ENCODE measurements around the gene PPARA. TPM values are rescaled to one million over a fixed set of nuclear protein-coding genes. Genes with fewer than 3 reads are reported as not detected.
"Not testable (repeated sequence)": the region's sequence is repeated elsewhere in the genome, so short reads cannot be mapped to it uniquely, and the experiment has no call there.

PPARA gene
- total RNA-seq, 1 donor from 2014 or later, result 8.4 TPM

DNA sequence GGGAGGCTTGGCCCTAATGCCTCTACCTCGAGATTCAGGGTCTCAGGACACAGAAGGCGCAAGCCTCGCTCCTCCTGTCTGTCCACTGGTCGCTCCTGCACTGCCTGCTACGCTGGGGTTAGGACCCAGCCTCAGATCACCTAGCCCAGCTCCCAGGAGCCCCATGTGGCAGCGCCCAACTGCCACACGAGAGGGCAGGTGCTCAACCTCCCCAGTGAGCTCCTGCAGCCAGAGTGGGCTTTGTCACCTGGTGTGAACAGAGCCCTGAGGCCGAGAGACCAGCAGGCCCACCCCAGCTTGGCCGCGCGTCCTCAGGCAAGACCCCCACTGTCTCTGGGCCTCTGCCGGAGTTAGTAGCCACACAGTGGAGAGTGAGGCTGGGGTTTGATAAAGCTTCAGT is 21.7 kb upstream of the PPARA start:
- Histone ChIP-seq H3K27ac (ENCODE audit: low read depth, low read length) (no peak overlapping the region), H3K9me3 (ENCODE audit: insufficient read depth, low read depth, low read length) (no peaks in the 10 kb centered on the region), H4K20me1 (ENCODE audit: insufficient read depth, low read length) (no peaks in the 10 kb centered on the region), H3K9ac (ENCODE audit: low read length) (no peak overlapping the region), H2AFZ (ENCODE audit: low read depth, low read length) (no peak overlapping the region), H3K79me2 (ENCODE audit: insufficient read depth, low read length) (no peaks in the 10 kb centered on the region), H3K4me1 (ENCODE audit: insufficient read depth, low read length) (no peaks in the 10 kb centered on the region), H3K4me3 (ENCODE audit: insufficient read depth, low read depth, low read length) (no peak overlapping the region), H3K27me3 (ENCODE audit: insufficient read depth, low read length) (no peaks in the 10 kb centered on the region), H3K4me2 (ENCODE audit: low read length) (no peak overlapping the region), H3K36me3 (ENCODE audit: insufficient read depth, low read length) (no peaks in the 10 kb centered on the region)
- no peak overlapping the region for H3K27ac Mint-ChIP-seq (ENCODE audit: unreplicated experiment)
- H3K9me3 Mint-ChIP-seq (ENCODE audit: unreplicated experiment), result no peaks in the 10 kb centered on the region
- H3K27me3 Mint-ChIP-seq (ENCODE audit: low read depth, unreplicated experiment), result peaks cover 14% of the 10 kb centered on the region
- FAIRE-seq, result no peak
- TF ChIP-seq CTCF (IDR thresholded peaks at IDR 0.05; ENCODE audit: insufficient read depth, low read depth, low read length) (no peak), EZH2 (IDR thresholded peaks at IDR 0.05; ENCODE audit: insufficient read depth, low read length) (no peak)
- no peaks in the 10 kb centered on the region for H3K36me3 Mint-ChIP-seq (ENCODE audit: low read depth, unreplicated experiment)
- peaks cover 4% of the 10 kb centered on the region for H3K4me1 Mint-ChIP-seq (ENCODE audit: low read depth, unreplicated experiment)
- H3K4me3 Mint-ChIP-seq (ENCODE audit: unreplicated experiment), result no peak overlapping the region
- no peak for DNase-seq (ENCODE audit: low read depth)

DNA sequence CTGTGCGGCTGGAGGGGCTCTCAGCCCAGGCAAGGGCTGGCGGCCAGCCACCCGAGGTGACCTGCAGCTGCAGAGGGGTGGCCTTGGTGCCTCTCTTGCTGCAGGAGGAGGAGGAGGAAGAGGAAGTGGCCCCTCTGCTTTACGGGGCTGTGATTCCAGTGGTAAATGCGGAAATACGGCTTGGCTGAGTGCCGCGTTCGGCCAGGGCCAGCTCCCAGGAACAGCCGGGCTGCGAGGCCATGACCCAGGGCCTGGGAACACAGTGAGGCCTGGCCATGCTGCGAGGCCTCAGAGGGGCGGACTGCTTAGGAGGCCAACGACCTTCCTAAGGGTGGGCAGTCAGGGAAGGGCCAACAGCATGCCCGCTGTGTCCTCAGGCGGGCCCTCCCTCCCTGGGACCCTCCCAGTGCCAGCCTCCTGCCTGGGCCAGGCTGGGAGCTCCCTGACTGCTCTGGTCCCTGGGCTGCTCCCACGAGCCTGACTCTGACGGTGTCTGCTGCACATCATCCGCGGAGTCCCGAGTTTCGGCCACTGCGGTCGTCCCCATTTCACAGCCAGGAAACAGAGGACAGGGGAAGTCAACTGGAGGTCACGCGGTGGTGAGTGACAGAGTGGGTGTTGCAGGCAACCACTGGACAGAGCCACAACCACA is 20.8 kb upstream of the PPARA start:
- Mint-ChIP-seq H3K4me1 (ENCODE audit: low read depth, unreplicated experiment) (peaks cover 4% of the 10 kb centered on the region), H3K27me3 (ENCODE audit: low read depth, unreplicated experiment) (peaks cover 16% of the 10 kb centered on the region), H3K27ac (ENCODE audit: unreplicated experiment) (no peak overlapping the region), H3K36me3 (ENCODE audit: low read depth, unreplicated experiment) (no peaks in the 10 kb centered on the region), H3K9me3 (ENCODE audit: unreplicated experiment) (no peaks in the 10 kb centered on the region), H3K4me3 (ENCODE audit: unreplicated experiment) (no peak overlapping the region)
- Histone ChIP-seq H3K4me2 (ENCODE audit: low read length) (no peak overlapping the region), H4K20me1 (ENCODE audit: insufficient read depth, low read length) (no peaks in the 10 kb centered on the region), H3K36me3 (ENCODE audit: insufficient read depth, low read length) (no peaks in the 10 kb centered on the region), H3K27ac (ENCODE audit: low read depth, low read length) (no peak overlapping the region), H3K9ac (ENCODE audit: low read length) (no peak overlapping the region), H3K4me1 (ENCODE audit: insufficient read depth, low read length) (no peaks in the 10 kb centered on the region), H2AFZ (ENCODE audit: low read depth, low read length) (no peak overlapping the region), H3K9me3 (ENCODE audit: insufficient read depth, low read depth, low read length) (no peaks in the 10 kb centered on the region), H3K4me3 (ENCODE audit: insufficient read depth, low read depth, low read length) (no peak overlapping the region), H3K27me3 (ENCODE audit: insufficient read depth, low read length) (no peaks in the 10 kb centered on the region), H3K79me2 (ENCODE audit: insufficient read depth, low read length) (no peaks in the 10 kb centered on the region)
- TF ChIP-seq CTCF (IDR thresholded peaks at IDR 0.05; ENCODE audit: insufficient read depth, low read depth, low read length) (no peak), EZH2 (IDR thresholded peaks at IDR 0.05; ENCODE audit: insufficient read depth, low read length) (no peak)
- DNase-seq (ENCODE audit: low read depth), result no peak
- no peak for FAIRE-seq

GRCh38 chr22:46131151-46131587 is 19.2 kb upstream of the PPARA start:
- H3K4me3 Mint-ChIP-seq (ENCODE audit: unreplicated experiment), result no peak overlapping the region
- H3K9me3 Mint-ChIP-seq (ENCODE audit: unreplicated experiment), result no peaks in the 10 kb centered on the region
- H3K79me2 ChIP-seq (ENCODE audit: insufficient read depth, low read length), result no peaks in the 10 kb centered on the region
- no peaks in the 10 kb centered on the region for H3K9me3 ChIP-seq (ENCODE audit: insufficient read depth, low read depth, low read length)
- H4K20me1 ChIP-seq (ENCODE audit: insufficient read depth, low read length), result no peaks in the 10 kb centered on the region
- no peak for TF ChIP-seq EZH2 (IDR thresholded peaks at IDR 0.05; ENCODE audit: insufficient read depth, low read length)
- TF ChIP-seq CTCF (IDR thresholded peaks at IDR 0.05; ENCODE audit: insufficient read depth, low read depth, low read length), result peak; percentile 18
- H3K4me3 ChIP-seq (ENCODE audit: insufficient read depth, low read depth, low read length), result no peak overlapping the region
- no peaks in the 10 kb centered on the region for H3K27me3 ChIP-seq (ENCODE audit: insufficient read depth, low read length)
- no peaks in the 10 kb centered on the region for H3K4me1 Mint-ChIP-seq (ENCODE audit: low read depth, unreplicated experiment)
- no peak overlapping the region for H3K4me2 ChIP-seq (ENCODE audit: low read length)
- FAIRE-seq (no peak), DNase-seq (ENCODE audit: low read depth) (no peak)
- H3K36me3 ChIP-seq (ENCODE audit: insufficient read depth, low read length), result no peaks in the 10 kb centered on the region
- no peaks in the 10 kb centered on the region for H3K36me3 Mint-ChIP-seq (ENCODE audit: low read depth, unreplicated experiment)
- no peak overlapping the region for H2AFZ ChIP-seq (ENCODE audit: low read depth, low read length)
- H3K27ac ChIP-seq (ENCODE audit: low read depth, low read length), result no peak overlapping the region
- H3K9ac ChIP-seq (ENCODE audit: low read length), result no peak overlapping the region
- peaks cover 15% of the 10 kb centered on the region for H3K27me3 Mint-ChIP-seq (ENCODE audit: low read depth, unreplicated experiment)
- no peaks in the 10 kb centered on the region for H3K4me1 ChIP-seq (ENCODE audit: insufficient read depth, low read length)
- no peak overlapping the region for H3K27ac Mint-ChIP-seq (ENCODE audit: unreplicated experiment)

- not testable (repeated sequence) for H3K36me3 ChIP-seq (ENCODE audit: insufficient read depth, low read length); DNase-seq (ENCODE audit: low read depth); H3K27ac ChIP-seq (ENCODE audit: low read depth, low read length); H3K79me2 ChIP-seq (ENCODE audit: insufficient read depth, low read length); H3K27ac Mint-ChIP-seq (ENCODE audit: unreplicated experiment); H3K4me1 Mint-ChIP-seq (ENCODE audit: low read depth, unreplicated experiment); H3K9me3 Mint-ChIP-seq (ENCODE audit: unreplicated experiment); H3K4me1 ChIP-seq (ENCODE audit: insufficient read depth, low read length); H3K9ac ChIP-seq (ENCODE audit: low read length); H4K20me1 ChIP-seq (ENCODE audit: insufficient read depth, low read length); H3K27me3 ChIP-seq (ENCODE audit: insufficient read depth, low read length); H3K4me3 Mint-ChIP-seq (ENCODE audit: unreplicated experiment); H3K4me2 ChIP-seq (ENCODE audit: low read length); H3K36me3 Mint-ChIP-seq (ENCODE audit: low read depth, unreplicated experiment); H3K4me3 ChIP-seq (ENCODE audit: insufficient read depth, low read depth, low read length); FAIRE-seq; H3K9me3 ChIP-seq (ENCODE audit: insufficient read depth, low read depth, low read length); H2AFZ ChIP-seq (ENCODE audit: low read depth, low read length)
- H3K27me3 Mint-ChIP-seq (ENCODE audit: low read depth, unreplicated experiment), result peaks cover 16% of the 10 kb centered on the region
Observed at GRCh38 chr22:46132193-46132829, 18.0 kb upstream of the PPARA start.

Measured in astrocyte (in vitro differentiated cells and primary cell).